Measurements from ENCODE around the gene ALX1.

The ALX1 gene

DNA sequence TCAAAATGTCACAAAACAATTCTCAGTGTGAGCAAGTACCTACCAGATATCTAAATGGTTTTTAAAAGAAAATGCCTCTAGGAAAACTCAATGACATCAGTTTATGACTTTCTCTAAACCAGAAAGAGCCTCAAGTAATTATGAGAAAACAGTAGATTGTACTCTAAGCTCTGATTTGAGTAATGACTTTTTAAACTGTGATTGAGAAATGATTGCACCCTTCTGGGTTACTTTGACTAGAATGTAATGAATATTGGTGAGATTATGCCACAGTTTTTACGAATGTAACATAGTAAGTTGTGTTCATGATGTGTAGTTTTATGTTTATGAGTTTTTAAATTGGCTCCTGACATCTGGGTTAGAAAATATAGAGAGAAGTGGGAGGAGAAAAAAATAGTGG lies 68.8 kb downstream of the ALX1 start:
- H3K9ac ChIP-seq (ENCODE audit: low read depth in 1 of 2, low read length in 2 of 2), result no peak overlapping the region
- H3K4me3 ChIP-seq (ENCODE audit: low read length in 2 of 2), result no peak overlapping the region
- H3K36me3 ChIP-seq (ENCODE audit: control insufficient read depth in 2 of 2, insufficient read depth in 2 of 2, low read length in 2 of 2), result no peaks in the 10 kb centered on the region
- H3K9me3 ChIP-seq (ENCODE audit: control insufficient read depth in 2 of 2, low read length in 2 of 2), result no peaks in the 10 kb centered on the region
- H3K27me3 ChIP-seq (ENCODE audit: control insufficient read depth in 2 of 2, insufficient read depth in 2 of 2, low read length in 2 of 2), result no peaks in the 10 kb centered on the region
- no peak overlapping the region for H3K27ac ChIP-seq (ENCODE audit: low read depth in 2 of 2, low read length in 2 of 2)
- no peaks in the 10 kb centered on the region for H3K4me1 ChIP-seq (ENCODE audit: control insufficient read depth in 2 of 2, insufficient read depth in 2 of 2, low read length in 2 of 2)

DNA sequence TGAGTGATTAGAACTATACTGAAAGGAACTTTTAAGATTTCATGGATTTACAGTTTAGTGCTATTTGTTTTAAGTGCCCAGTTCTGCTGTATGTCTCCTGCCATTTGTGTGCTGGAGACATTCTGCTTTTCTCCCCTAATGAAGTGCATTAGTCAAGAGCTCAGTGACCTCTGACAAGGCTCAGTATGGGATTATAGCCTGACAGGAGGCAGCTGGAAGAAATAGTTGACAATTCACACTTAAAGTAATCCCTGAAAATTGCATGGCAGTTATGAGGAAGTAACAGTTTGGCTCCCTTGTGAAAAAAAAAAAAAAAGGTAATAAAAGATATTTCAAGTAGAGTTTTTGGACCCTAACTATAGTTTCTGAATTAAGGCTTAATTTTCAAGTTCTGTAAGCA lies 70.3 kb downstream of the ALX1 start:
- Histone ChIP-seq H3K27ac (ENCODE audit: low read depth in 2 of 2, low read length in 2 of 2) (no peak overlapping the region), H3K4me1 (ENCODE audit: control insufficient read depth in 2 of 2, insufficient read depth in 2 of 2, low read length in 2 of 2) (no peaks in the 10 kb centered on the region), H3K36me3 (ENCODE audit: control insufficient read depth in 2 of 2, insufficient read depth in 2 of 2, low read length in 2 of 2) (no peaks in the 10 kb centered on the region), H3K4me3 (ENCODE audit: low read length in 2 of 2) (no peak overlapping the region), H3K9ac (ENCODE audit: low read depth in 1 of 2, low read length in 2 of 2) (no peak overlapping the region), H3K9me3 (ENCODE audit: control insufficient read depth in 2 of 2, low read length in 2 of 2) (no peaks in the 10 kb centered on the region), H3K27me3 (ENCODE audit: control insufficient read depth in 2 of 2, insufficient read depth in 2 of 2, low read length in 2 of 2) (no peaks in the 10 kb centered on the region)

Measured in mucosa of rectum (tissue), 2 donors.